ENCODE data around the gene CCDC66.
A peak's percentile ranks its signal among the peaks of the same experiment; 100 is the strongest.

CCDC66 gene

GRCh38 chr3:56622381-56622780 is 65.4 kb downstream of the CCDC66 start:
- peak; percentile 25 for DNase-seq

- no peak for DNase-seq
Observed at GRCh38 chr3:56624725-56625124, 67.8 kb downstream of the CCDC66 start.

- DNase-seq = no peak
Observed at GRCh38 chr3:56629047-56629446, 72.1 kb downstream of the CCDC66 start.

GRCh38 chr3:56629451-56629850 is 72.5 kb downstream of the CCDC66 start:
- no peak for DNase-seq

- DNase-seq = no peak
Observed at GRCh38 chr3:56630966-56631365, 74.0 kb downstream of the CCDC66 start.

- DNase-seq = no peak
Observed at GRCh38 chr3:56633181-56633580, 76.2 kb downstream of the CCDC66 start.

GRCh38 chr3:56633602-56634535 is 76.9 kb downstream of the CCDC66 start:
- no peak for DNase-seq

GRCh38 chr3:56645407-56645806 is 88.4 kb downstream of the CCDC66 start:
- DNase-seq = no peak

- no peak for DNase-seq
Observed at GRCh38 chr3:56654460-56654859, 97.5 kb downstream of the CCDC66 start.

- DNase-seq = no peak
Observed at GRCh38 chr3:56655709-56656108, 98.7 kb downstream of the CCDC66 start.

GRCh38 chr3:56664823-56665222 is 107.8 kb downstream of the CCDC66 start:
- no peak for DNase-seq

GRCh38 chr3:56667973-56668579 is 111.1 kb downstream of the CCDC66 start:
- no peak for DNase-seq

Measured in NCI-H146 (cell line).